CD14-positive monocyte (primary cell): Measurements from ENCODE around the gene IFNGR2. TPM values are rescaled to one million over a fixed set of nuclear protein-coding genes. Genes with fewer than 3 reads are reported as not detected.

Source experiments
- DNase-seq, 3 donors: peaks; one replicate each; pipeline ENCODE4 v3.0.0-alpha.2; 2011 to 2022
- H2AFZ ChIP-seq: 2 replicates; pipeline ENCODE4 v1.6.0; 2012; ENCODE audit warnings: mild to moderate bottlenecking, low read depth, low read length, inconsistent platforms; ENCODE audit not compliant: insufficient read depth, poor library complexity, severe bottlenecking
- H3K27ac ChIP-seq, 2 donors: 1 replicate in 1 of 2; 2 replicates in 1 of 2; pipeline ENCODE4 v1.5.1; 2012 to 2013; ENCODE audit warnings: low read length in 2 of 2, control low read depth in 1 of 2, inconsistent platforms in 1 of 2, low read depth in 1 of 2, mild to moderate bottlenecking in 1 of 2
- H3K27me3 ChIP-seq, 2 donors: one replicate each; pipeline versions ENCODE4 v1.6.0 to v1.6.1; 2011 to 2013; ENCODE audit warnings: low read length in 2 of 2; ENCODE audit not compliant: control insufficient read depth in 2 of 2, insufficient read depth in 2 of 2
- H3K36me3 ChIP-seq, 2 donors: replicated peaks in 1 of 2; 1 replicate in 1 of 2; 2 replicates in 1 of 2; pipeline versions ENCODE4 v1.5.1 to v1.6.1; 2012 to 2013; ENCODE audit warnings: low read length in 2 of 2, control low read depth in 1 of 2, inconsistent platforms in 1 of 2, mild to moderate bottlenecking in 1 of 2; ENCODE audit not compliant: insufficient read depth in 2 of 2, control insufficient read depth in 1 of 2
- H3K4me1 ChIP-seq, 2 donors: 1 replicate in 1 of 2; 2 replicates in 1 of 2; pipeline versions ENCODE4 v1.5.1 to v1.6.1; 2012 to 2013; ENCODE audit warnings: low read length in 2 of 2, control low read depth in 1 of 2, inconsistent platforms in 1 of 2, mild to moderate bottlenecking in 1 of 2, moderate library complexity in 1 of 2; ENCODE audit not compliant: insufficient read depth in 2 of 2, control insufficient read depth in 1 of 2
- H3K4me2 ChIP-seq: replicated peaks from 2 replicates; pipeline ENCODE3; 2012; ENCODE audit warnings: low read length, moderate library complexity, mild to moderate bottlenecking; ENCODE audit not compliant: poor library complexity, severe bottlenecking; ENCODE audit errors: extremely low read depth
- H3K4me3 ChIP-seq, 3 experiments: fragments of 200-600 bp in 1 of 3; sonication (generic) in 1 of 3; replicated peaks in 1 of 3; 1 replicate in 2 of 3; 2 replicates in 1 of 3; pipeline ENCODE4 v1.5.1; 2011 to 2013; ENCODE audit warnings: low read length in 3 of 3, mild to moderate bottlenecking in 3 of 3, control low read depth in 2 of 3, low read depth in 2 of 3, inconsistent platforms in 1 of 3, moderate library complexity in 1 of 3
- H3K79me2 ChIP-seq: 2 replicates; pipeline ENCODE4 v1.6.0; 2012; ENCODE audit warnings: mild to moderate bottlenecking, control low read depth, inconsistent platforms, low read length, moderate library complexity; ENCODE audit not compliant: insufficient read depth
- H3K9ac ChIP-seq: 2 replicates; pipeline ENCODE4 v1.6.0; 2017; ENCODE audit warnings: low read length, mild to moderate bottlenecking; ENCODE audit not compliant: insufficient read depth, poor library complexity, severe bottlenecking
- H3K9me3 ChIP-seq, 2 donors: replicated peaks in 1 of 2; 1 replicate in 1 of 2; 2 replicates in 1 of 2; pipeline versions ENCODE4 v1.5.1 to v1.6.1; 2012 to 2013; ENCODE audit warnings: low read length in 2 of 2, control low read depth in 1 of 2; ENCODE audit not compliant: control insufficient read depth in 1 of 2, insufficient read depth in 1 of 2
- H4K20me1 ChIP-seq: 2 replicates; pipeline ENCODE4 v1.6.0; 2012; ENCODE audit warnings: mild to moderate bottlenecking, low read length, control low read depth, moderate library complexity; ENCODE audit not compliant: insufficient read depth
- H3K27ac Mint-ChIP-seq, 7 donors: one replicate each; pipeline ENCODE4 v1.8.0; 2020; ENCODE audit warnings: mild to moderate bottlenecking in 7 of 7, mixed read lengths in 7 of 7, moderate library complexity in 6 of 7, inconsistent platforms in 2 of 7
- H3K27me3 Mint-ChIP-seq, 3 donors: one replicate each; pipeline ENCODE4 v1.8.0; 2021 to 2022; ENCODE audit warnings: low read depth in 3 of 3, mild to moderate bottlenecking in 3 of 3, mixed read lengths in 3 of 3, moderate library complexity in 3 of 3, inconsistent platforms in 1 of 3
- H3K36me3 Mint-ChIP-seq, 2 donors: one replicate each; pipeline ENCODE4 v1.8.0; 2020; ENCODE audit warnings: mixed read lengths in 2 of 2, inconsistent platforms in 1 of 2, mild to moderate bottlenecking in 1 of 2
- H3K4me1 Mint-ChIP-seq: one replicate; pipeline ENCODE4 v1.8.0; 2020; ENCODE audit warnings: mild to moderate bottlenecking, mixed read lengths
- H3K4me3 Mint-ChIP-seq, 2 donors: one replicate each; pipeline ENCODE4 v1.8.0; 2020; ENCODE audit warnings: mild to moderate bottlenecking in 2 of 2, mixed read lengths in 2 of 2, moderate library complexity in 1 of 2
- H3K9me3 Mint-ChIP-seq, 7 donors: one replicate each; pipeline ENCODE4 v1.8.0; 2020 to 2022; ENCODE audit warnings: mixed read lengths in 7 of 7, mild to moderate bottlenecking in 6 of 7, moderate library complexity in 6 of 7, inconsistent platforms in 2 of 7
- WGBS: methylation state at CpG from one replicate; pipeline ENCODE4 v1.1.5; 2013; ENCODE audit warnings: missing lambda C conversion rate; ENCODE audit not compliant: insufficient coverage; 5-methylcytosine and 5-hydroxymethylcytosine counted together
- intact Hi-C, 2 donors: fragments of 100-400 bp; cut with micrococcal nuclease; formaldehyde crosslinking; loops; one replicate each; pipeline versions ENCODE4 v1.15.0 to v1.15.1; 2023
- polyA plus RNA-seq, 3 donors: library from polyadenylated mRNA; depleted of rRNA in 1 of 3; unstranded in 2 of 3; stranded (reverse) in 1 of 3; fragments of 300-500 nt in 2 of 3; fragments of >200 nt in 1 of 3; fragmentation: Illumina TruSeq in 2 of 3; gene quantifications; 1 replicate in 2 of 3; 2 replicates in 1 of 3; pipeline ENCODE4 v1.2.3, GENCODE V29; 2012 to 2021
- TF ChIP-seq, protein P1 (sequence below): fragments of 200-600 bp; IDR thresholded peaks from one replicate; pipeline ENCODE4 v1.8.0; 2022; ENCODE audit warnings: antibody characterized with exemption, mild to moderate bottlenecking

Gene IFNGR2
- polyA plus RNA-seq, 3 donors: 204 to 324 (median 260) TPM

DNA sequence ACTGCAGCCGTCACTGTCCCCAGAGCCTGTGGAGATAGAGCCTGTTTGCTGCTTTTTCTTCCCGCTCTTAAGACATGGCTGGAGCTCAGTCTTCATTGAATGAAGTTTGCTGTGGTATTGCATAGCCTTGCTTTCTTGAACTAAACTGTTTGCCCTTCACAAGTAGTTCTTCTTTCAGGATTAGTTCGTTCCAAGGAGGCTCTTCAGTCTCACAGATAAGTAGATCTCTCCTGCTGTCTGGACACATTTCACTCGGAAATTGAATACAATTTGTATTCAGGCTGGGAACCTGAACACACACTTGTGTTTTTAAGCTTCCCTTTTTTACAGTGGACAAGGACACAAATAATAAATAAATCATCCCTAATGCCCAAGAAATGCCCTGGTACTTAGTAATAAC lies 43.8 kb upstream of the IFNGR2 start:
- Histone ChIP-seq H3K27ac (no peak overlapping the region), H3K4me2 (no peak overlapping the region), H3K9ac (no peak overlapping the region), H3K79me2 (peaks cover 18% of the 10 kb centered on the region), H4K20me1 (no peaks in the 10 kb centered on the region), H3K4me3 (no peak overlapping the region), H3K9me3 (no peaks in the 10 kb centered on the region), H3K36me3 (peaks cover 28 to 36% of the 10 kb centered on the region in 2 donors), H2AFZ (no peak overlapping the region), H3K27me3 (no peaks in the 10 kb centered on the region), H3K4me1 (peaks cover 43 to 46% of the 10 kb centered on the region in 2 donors)
- TF ChIP-seq, protein P1, sequence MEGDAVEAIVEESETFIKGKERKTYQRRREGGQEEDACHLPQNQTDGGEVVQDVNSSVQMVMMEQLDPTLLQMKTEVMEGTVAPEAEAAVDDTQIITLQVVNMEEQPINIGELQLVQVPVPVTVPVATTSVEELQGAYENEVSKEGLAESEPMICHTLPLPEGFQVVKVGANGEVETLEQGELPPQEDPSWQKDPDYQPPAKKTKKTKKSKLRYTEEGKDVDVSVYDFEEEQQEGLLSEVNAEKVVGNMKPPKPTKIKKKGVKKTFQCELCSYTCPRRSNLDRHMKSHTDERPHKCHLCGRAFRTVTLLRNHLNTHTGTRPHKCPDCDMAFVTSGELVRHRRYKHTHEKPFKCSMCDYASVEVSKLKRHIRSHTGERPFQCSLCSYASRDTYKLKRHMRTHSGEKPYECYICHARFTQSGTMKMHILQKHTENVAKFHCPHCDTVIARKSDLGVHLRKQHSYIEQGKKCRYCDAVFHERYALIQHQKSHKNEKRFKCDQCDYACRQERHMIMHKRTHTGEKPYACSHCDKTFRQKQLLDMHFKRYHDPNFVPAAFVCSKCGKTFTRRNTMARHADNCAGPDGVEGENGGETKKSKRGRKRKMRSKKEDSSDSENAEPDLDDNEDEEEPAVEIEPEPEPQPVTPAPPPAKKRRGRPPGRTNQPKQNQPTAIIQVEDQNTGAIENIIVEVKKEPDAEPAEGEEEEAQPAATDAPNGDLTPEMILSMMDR: no peak
- no peak for DNase-seq
- WGBS: 84% methylated on average over 4 of the region's 4 CpGs
- intact Hi-C loops: no loop called here
- Mint-ChIP-seq H3K27ac (peak overlapping the region in 5 of 7 donors; percentile 41 to 99 (median 82)), H3K9me3 (peaks cover 0 to 2% (median 0%) of the 10 kb centered on the region in 7 donors), H3K36me3 (peaks cover 28 to 36% of the 10 kb centered on the region in 2 donors), H3K4me1 (peaks cover 52% of the 10 kb centered on the region), H3K4me3 (no peak overlapping the region), H3K27me3 (peaks cover 0 to 4% (median 0%) of the 10 kb centered on the region in 3 donors)

DNA sequence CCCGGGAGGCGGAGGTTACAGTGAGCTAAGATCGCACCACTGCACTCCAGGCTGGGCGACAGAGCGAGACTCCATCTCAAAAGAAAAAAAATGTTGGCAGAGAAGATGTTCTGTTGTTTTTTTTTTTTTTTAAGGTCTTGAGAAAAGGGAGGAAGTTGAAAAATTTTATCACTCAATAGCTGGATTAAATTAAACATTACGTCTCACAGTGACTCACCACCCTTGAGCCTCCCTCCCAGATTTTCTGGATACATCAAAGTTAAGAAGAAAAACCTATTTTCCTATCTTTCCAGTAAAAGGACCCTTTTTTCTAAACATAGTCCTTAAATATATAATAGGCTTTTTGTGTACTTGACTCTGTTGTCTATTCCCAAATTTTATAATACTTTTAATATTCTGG lies 42.9 kb upstream of the IFNGR2 start:
- no peak overlapping the region for H2AFZ ChIP-seq
- peaks cover 50 to 53% of the 10 kb centered on the region in 2 donors for H3K4me1 ChIP-seq
- H3K27me3 ChIP-seq: no peaks in the 10 kb centered on the region
- H3K36me3 Mint-ChIP-seq: peaks cover 23 to 30% of the 10 kb centered on the region in 2 donors
- no peak overlapping the region for H3K9ac ChIP-seq
- DNase-seq: peak in 2 of 3 donors; percentile 29 to 40
- H3K4me3 Mint-ChIP-seq: no peak overlapping the region
- no peaks in the 10 kb centered on the region for H4K20me1 ChIP-seq
- peak overlapping the region; percentile 73 for H3K4me2 ChIP-seq
- TF ChIP-seq, protein P1: no peak
- H3K9me3 Mint-ChIP-seq: peaks cover 0 to 2% (median 0%) of the 10 kb centered on the region in 7 donors
- peaks cover 0 to 4% (median 0%) of the 10 kb centered on the region in 3 donors for H3K27me3 Mint-ChIP-seq
- H3K36me3 ChIP-seq: peaks cover 28 to 29% of the 10 kb centered on the region in 2 donors
- H3K79me2 ChIP-seq: peaks cover 18% of the 10 kb centered on the region
- peaks cover 53% of the 10 kb centered on the region for H3K4me1 Mint-ChIP-seq
- H3K4me3 ChIP-seq: no peak overlapping the region
- intact Hi-C loops: loop anchor here (2.0 to 10.0 kb wide), 6 partner anchors 33 to 165 kb away; partner anchors contain the start of gene IFNGR2 (in 2 of the 2)
- H3K27ac ChIP-seq: peak overlapping the region in 1 of 2 donors; percentile 94
- whole genome bisulfite sequencing: 100% methylated on average over 3 of the region's 6 CpGs
- H3K9me3 ChIP-seq: no peaks in the 10 kb centered on the region
- peak overlapping the region; percentile 63 to 99 (median 98) for H3K27ac Mint-ChIP-seq
